Mammary epithelial cell (primary cell): Measurements from ENCODE around the gene KRT39.

ENCODE experiments used
- EZH2 ChIP-seq: IDR thresholded peaks from 2 replicates; pipeline ENCODE4 v1.6.1; 2012; ENCODE audit warnings: low read length, inconsistent platforms, borderline replicate concordance
- TF ChIP-seq, protein P1 (sequence below), 2 donors: IDR thresholded peaks in 1 of 2; conservative IDR thresholded peaks in 1 of 2; 2 replicates each; pipeline ENCODE4 v1.5.1; 2011 to 2012; ENCODE audit warnings: inconsistent platforms in 2 of 2, low read length in 2 of 2, mild to moderate bottlenecking in 2 of 2, control low read depth in 1 of 2, low read depth in 1 of 2; ENCODE audit not compliant: insufficient read depth in 1 of 2; ENCODE audit errors: extremely low read depth in 1 of 2

- TF ChIP-seq, protein P1, sequence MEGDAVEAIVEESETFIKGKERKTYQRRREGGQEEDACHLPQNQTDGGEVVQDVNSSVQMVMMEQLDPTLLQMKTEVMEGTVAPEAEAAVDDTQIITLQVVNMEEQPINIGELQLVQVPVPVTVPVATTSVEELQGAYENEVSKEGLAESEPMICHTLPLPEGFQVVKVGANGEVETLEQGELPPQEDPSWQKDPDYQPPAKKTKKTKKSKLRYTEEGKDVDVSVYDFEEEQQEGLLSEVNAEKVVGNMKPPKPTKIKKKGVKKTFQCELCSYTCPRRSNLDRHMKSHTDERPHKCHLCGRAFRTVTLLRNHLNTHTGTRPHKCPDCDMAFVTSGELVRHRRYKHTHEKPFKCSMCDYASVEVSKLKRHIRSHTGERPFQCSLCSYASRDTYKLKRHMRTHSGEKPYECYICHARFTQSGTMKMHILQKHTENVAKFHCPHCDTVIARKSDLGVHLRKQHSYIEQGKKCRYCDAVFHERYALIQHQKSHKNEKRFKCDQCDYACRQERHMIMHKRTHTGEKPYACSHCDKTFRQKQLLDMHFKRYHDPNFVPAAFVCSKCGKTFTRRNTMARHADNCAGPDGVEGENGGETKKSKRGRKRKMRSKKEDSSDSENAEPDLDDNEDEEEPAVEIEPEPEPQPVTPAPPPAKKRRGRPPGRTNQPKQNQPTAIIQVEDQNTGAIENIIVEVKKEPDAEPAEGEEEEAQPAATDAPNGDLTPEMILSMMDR (conservative IDR thresholded peaks at IDR 0.05 in 1 of 2, IDR thresholded peaks at IDR 0.05 in 1 of 2; ENCODE audit: extremely low read depth in 1 of 2, insufficient read depth in 1 of 2, low read depth in 1 of 2, low read length in 2 of 2): no peak
- TF ChIP-seq EZH2: no peak
These were observed 16.6 kb downstream of the KRT39 start for GRCh38 chr17:40950176-40950575.
